IMR-90 (cell line): Measurements from ENCODE around the gene ATRNL1. TPM values are rescaled to one million over a fixed set of nuclear protein-coding genes. Genes with fewer than 3 reads are reported as not detected.

ENCODE experiments used
- ATAC-seq: fragments of 200-7000 bp; cut with Tn5 transposase; 2 replicates; pipeline ENCODE4 v1.9.1; 2020; ENCODE audit warnings: low read depth, mild to moderate bottlenecking, moderate library complexity
- BruUV-seq: library from RNA; stranded (reverse); fragments of 400-500 nt; replicated peaks from 2 replicates; lab custom pipeline; 2021; lab: Mats Ljungman, UMichigan
- CTCF ChIA-PET: fragments of 300-600 bp; formaldehyde crosslinking; extraction: SDS; loops from one replicate; lab custom pipeline; 2021; ENCODE audit warnings: antibody characterized with exemption; lab: Yijun Ruan, JAX
- POLR2A ChIA-PET: fragments of 300-600 bp; sonication (Branson Sonifier 250); formaldehyde crosslinking; loops from one replicate; lab custom pipeline; 2022; ENCODE audit warnings: antibody characterized with exemption; ENCODE audit not compliant: unreplicated experiment; lab: Charles Lee
- DNase-seq: peaks from one replicate; pipeline ENCODE4 v3.0.0; 2013
- H2AFZ ChIP-seq: replicated peaks from 2 replicates; pipeline ENCODE3; 2013; ENCODE audit warnings: low read length, mild to moderate bottlenecking; ENCODE audit not compliant: poor library complexity
- H2AK5ac ChIP-seq: 2 replicates; pipeline ENCODE4 v1.6.1; 2013; ENCODE audit warnings: low read depth, low read length, inconsistent platforms
- H2AK9ac ChIP-seq: replicated peaks from 2 replicates; pipeline ENCODE3; 2013; ENCODE audit warnings: mild to moderate bottlenecking, low read depth, low read length, moderate library complexity; ENCODE audit not compliant: poor library complexity
- H2BK120ac ChIP-seq: 2 replicates; pipeline ENCODE4 v1.6.1; 2013; ENCODE audit warnings: low read depth, low read length, inconsistent platforms
- H2BK15ac ChIP-seq: 3 replicates; pipeline ENCODE4 v1.6.1; 2013; ENCODE audit warnings: low read depth, low read length, inconsistent platforms
- H2BK20ac ChIP-seq: 2 replicates; pipeline ENCODE4 v1.6.1; 2013; ENCODE audit warnings: low read depth, mild to moderate bottlenecking, inconsistent platforms, low read length, moderate library complexity
- H2BK5ac ChIP-seq: 2 replicates; pipeline ENCODE4 v1.6.1; 2013; ENCODE audit warnings: mild to moderate bottlenecking, low read depth, low read length, inconsistent platforms; ENCODE audit not compliant: poor library complexity, severe bottlenecking
- H3K14ac ChIP-seq: replicated peaks from 2 replicates; pipeline ENCODE4 v1.6.1; 2013; ENCODE audit warnings: low read depth, low read length, inconsistent platforms
- H3K18ac ChIP-seq: 2 replicates; pipeline ENCODE4 v1.6.1; 2013; ENCODE audit warnings: low read depth, low read length, control low read depth
- H3K23ac ChIP-seq: 2 replicates; pipeline ENCODE4 v1.6.1; 2013; ENCODE audit warnings: low read depth, low read length, inconsistent platforms
- H3K27ac ChIP-seq: 2 replicates; pipeline ENCODE4 v1.5.1; 2013; ENCODE audit warnings: mild to moderate bottlenecking, control low read depth, low read length; ENCODE audit not compliant: insufficient read depth
- H3K27me3 ChIP-seq: 2 replicates; pipeline ENCODE4 v1.6.1; 2013; ENCODE audit warnings: low read length; ENCODE audit not compliant: control insufficient read depth, insufficient read depth
- H3K36me3 ChIP-seq: 2 replicates; pipeline ENCODE4 v1.6.1; 2013; ENCODE audit warnings: low read length, mixed read lengths; ENCODE audit not compliant: control insufficient read depth, insufficient read depth
- H3K4ac ChIP-seq: 2 replicates; pipeline ENCODE4 v1.6.1; 2013; ENCODE audit warnings: low read depth, low read length, inconsistent platforms
- H3K4me1 ChIP-seq: 2 replicates; pipeline ENCODE4 v1.6.1; 2013; ENCODE audit warnings: low read length, mixed read lengths; ENCODE audit not compliant: control insufficient read depth, insufficient read depth
- H3K4me2 ChIP-seq: 2 replicates; pipeline ENCODE4 v1.6.1; 2013; ENCODE audit warnings: low read depth, mild to moderate bottlenecking, control low read depth, low read length, moderate library complexity
- H3K4me3 ChIP-seq: 2 replicates; pipeline ENCODE4 v1.5.1; 2013; ENCODE audit warnings: low read depth, mild to moderate bottlenecking, control low read depth, low read length, moderate library complexity; ENCODE audit not compliant: insufficient read depth
- H3K56ac ChIP-seq: 2 replicates; pipeline ENCODE4 v1.6.1; 2013; ENCODE audit warnings: low read length, inconsistent platforms; ENCODE audit not compliant: insufficient read depth; ENCODE audit errors: extremely low read depth
- H3K79me1 ChIP-seq, 2 experiments: 2 replicates each; pipeline ENCODE4 v1.6.1; 2013; ENCODE audit warnings: low read length in 2 of 2, inconsistent platforms in 1 of 2, low read depth in 1 of 2
- H3K9ac ChIP-seq: 2 replicates; pipeline ENCODE4 v1.6.1; 2013; ENCODE audit warnings: low read depth, low read length, control low read depth
- H3K9me1 ChIP-seq: 2 replicates; pipeline ENCODE4 v1.6.1; 2013; ENCODE audit warnings: low read length, inconsistent platforms; ENCODE audit not compliant: insufficient read depth
- H3K9me3 ChIP-seq: 2 replicates; pipeline ENCODE4 v1.6.1; 2013; ENCODE audit warnings: low read length; ENCODE audit not compliant: control insufficient read depth, insufficient read depth
- H4K20me1 ChIP-seq: 2 replicates; pipeline ENCODE4 v1.6.1; 2013; ENCODE audit warnings: low read length, inconsistent platforms; ENCODE audit not compliant: insufficient read depth
- H4K5ac ChIP-seq: 2 replicates; pipeline ENCODE4 v1.6.1; 2013; ENCODE audit warnings: mild to moderate bottlenecking, low read depth, low read length, control low read depth
- H4K8ac ChIP-seq, 2 experiments: 2 replicates each; pipeline ENCODE4 v1.6.1; 2013; ENCODE audit warnings: low read depth in 2 of 2, low read length in 2 of 2, control low read depth in 1 of 2, inconsistent platforms in 1 of 2
- H4K91ac ChIP-seq: 2 replicates; pipeline ENCODE4 v1.6.1; 2013; ENCODE audit warnings: low read depth, low read length, inconsistent platforms; ENCODE audit not compliant: insufficient read depth
- BHLHE40 ChIP-seq: fragments of 150-350 bp; IDR thresholded peaks from 2 replicates; pipeline ENCODE4 v1.6.1; 2016; ENCODE audit warnings: mild to moderate bottlenecking, low read depth, low read length
- CEBPB ChIP-seq: IDR thresholded peaks from 2 replicates; pipeline ENCODE4 v1.6.1; 2012; ENCODE audit warnings: low read depth, low read length, improper control_type of control experiment
- CHD1 ChIP-seq: IDR thresholded peaks from 2 replicates; pipeline ENCODE4 v1.6.1; 2012; ENCODE audit warnings: low read depth, low read length, improper control_type of control experiment
- MAFK ChIP-seq: IDR thresholded peaks from 2 replicates; pipeline ENCODE4 v1.6.1; 2012; ENCODE audit warnings: low read depth, low read length, improper control_type of control experiment
- MAZ ChIP-seq: IDR thresholded peaks from 2 replicates; pipeline ENCODE4 v1.6.1; 2012; ENCODE audit warnings: low read depth, mild to moderate bottlenecking, low read length, improper control_type of control experiment, moderate library complexity, borderline replicate concordance
- NFE2L2 ChIP-seq: fragments of 150-350 bp; IDR thresholded peaks from 2 replicates; pipeline ENCODE4 v1.6.1; 2016; ENCODE audit warnings: low read depth, mild to moderate bottlenecking, low read length
- POLR2A ChIP-seq: IDR thresholded peaks from 2 replicates; pipeline ENCODE4 v1.6.1; 2012; ENCODE audit warnings: mild to moderate bottlenecking, low read depth, low read length
- RAD21 ChIP-seq: IDR thresholded peaks from 2 replicates; pipeline ENCODE4 v1.6.1; 2012; ENCODE audit warnings: low read length, improper control_type of control experiment
- RCOR1 ChIP-seq: IDR thresholded peaks from 2 replicates; pipeline ENCODE4 v1.6.1; 2012; ENCODE audit warnings: mild to moderate bottlenecking, low read length, improper control_type of control experiment; ENCODE audit not compliant: insufficient replicate concordance
- RFX5 ChIP-seq: IDR thresholded peaks from 2 replicates; pipeline ENCODE4 v1.8.0; 2012; ENCODE audit warnings: low read depth, mild to moderate bottlenecking, low read length, moderate library complexity
- WGBS, 2 experiments: methylation state at CpG; one replicate each; pipeline versions ENCODE4 v1.1.5 to v1.1.7; 2013; ENCODE audit warnings: missing lambda C conversion rate in 2 of 2; ENCODE audit not compliant: insufficient read length in 1 of 2; ENCODE audit errors: extremely low coverage in 2 of 2; 5-methylcytosine and 5-hydroxymethylcytosine counted together
- dilution Hi-C: fragments of 300-500 bp; cut with HindIII; formaldehyde crosslinking; loops from one replicate; pipeline ENCODE4 v1.14.3; 2018; ENCODE audit warnings: low sequenced_read_pairs; ENCODE audit not compliant: unreplicated experiment
- in situ Hi-C: fragments of 300-500 bp; cut with MboI; formaldehyde crosslinking; loops from 3 replicates; pipeline ENCODE4 v1.14.3; 2019; ENCODE audit warnings: low sequenced_read_pairs, inconsistent platforms, mixed read lengths
- intact Hi-C: fragments of 100-400 bp; cut with micrococcal nuclease; formaldehyde crosslinking; loops from 2 replicates; pipeline ENCODE4 v1.10.0; 2022
- polyA plus RNA-seq, 3 experiments: library from polyadenylated mRNA; depleted of rRNA; stranded (reverse); fragments of >200 nt; gene quantifications; 2 replicates each; pipeline ENCODE4 v1.2.3, GENCODE V29; 2012; ENCODE audit warnings: low replicate concordance in 1 of 3
- total RNA-seq: library from RNA; depleted of rRNA; stranded (reverse); fragments of >200 nt; gene quantifications from 2 replicates; pipeline ENCODE4 v1.2.3, GENCODE V29; 2012
- TF ChIP-seq, protein P1 (sequence below): fragments of 150-350 bp; IDR thresholded peaks from 2 replicates; pipeline ENCODE4 v1.6.1; 2016; ENCODE audit warnings: low read depth, mild to moderate bottlenecking, low read length, moderate library complexity, borderline replicate concordance
- TF ChIP-seq, protein P2 (sequence below): conservative IDR thresholded peaks from 2 replicates; pipeline ENCODE4 v1.5.1; 2012; ENCODE audit warnings: mild to moderate bottlenecking, low read depth, low read length, improper control_type of control experiment
- TF ChIP-seq, protein P3 (sequence below): fragments of 150-350 bp; IDR thresholded peaks from 2 replicates; pipeline ENCODE4 v1.6.1; 2017; ENCODE audit warnings: mild to moderate bottlenecking, antibody characterized with exemption, low read length, low read depth

ATRNL1 gene
- total and polyA plus RNA-seq, 2 of the 4 experiments (the other 2 are of a cell fraction) = 0.18 to 0.19 TPM

DNA sequence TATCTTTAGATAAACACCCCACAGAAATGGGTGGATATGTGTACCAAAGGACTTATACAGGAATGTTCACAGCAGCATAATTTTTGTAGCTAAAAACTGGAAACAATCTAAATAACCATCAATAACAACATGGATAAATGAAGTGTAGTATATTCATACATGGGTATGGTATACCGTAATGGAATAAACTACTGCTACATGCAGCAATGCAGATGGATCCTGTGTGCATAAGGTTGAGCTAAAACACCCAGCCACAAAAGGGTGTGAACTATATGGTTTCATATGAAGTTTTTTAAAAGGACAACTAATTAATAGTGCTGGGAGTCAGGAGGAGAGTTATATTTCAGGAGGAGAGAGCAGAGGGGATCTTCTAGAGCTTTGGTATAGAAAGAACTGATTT, 790.2 kb downstream of the ATRNL1 start:
- Histone ChIP-seq H2BK5ac (no peak overlapping the region), H2AFZ (no peak overlapping the region), H4K5ac (no peak overlapping the region), H3K4ac (no peak overlapping the region), H3K9ac (no peak overlapping the region), H4K8ac (no peak overlapping the region), H2AK5ac (no peak overlapping the region), H3K56ac (no peak overlapping the region), H4K20me1 (no peaks in the 10 kb centered on the region), H3K9me1 (no peaks in the 10 kb centered on the region), H3K27ac (no peak overlapping the region), H3K4me2 (no peak overlapping the region), H2AK9ac (no peak overlapping the region), H2BK120ac (no peak overlapping the region), H3K14ac (no peak overlapping the region), H3K18ac (no peak overlapping the region), H3K23ac (no peak overlapping the region), H3K4me1 (no peaks in the 10 kb centered on the region), H3K79me1 (no peaks in the 10 kb centered on the region), H4K91ac (no peak overlapping the region), H3K27me3 (no peaks in the 10 kb centered on the region), H2BK20ac (no peak overlapping the region), H2BK15ac (no peak overlapping the region), H3K4me3 (no peak overlapping the region), H3K9me3 (no peaks in the 10 kb centered on the region), H3K36me3 (no peaks in the 10 kb centered on the region)
- CTCF ChIA-PET = interaction anchor here (0.6 kb wide), 1 partner anchor 981 kb away, joined by 3 read pairs; no protein-coding TSS in a partner anchor
- TF ChIP-seq, protein P1, sequence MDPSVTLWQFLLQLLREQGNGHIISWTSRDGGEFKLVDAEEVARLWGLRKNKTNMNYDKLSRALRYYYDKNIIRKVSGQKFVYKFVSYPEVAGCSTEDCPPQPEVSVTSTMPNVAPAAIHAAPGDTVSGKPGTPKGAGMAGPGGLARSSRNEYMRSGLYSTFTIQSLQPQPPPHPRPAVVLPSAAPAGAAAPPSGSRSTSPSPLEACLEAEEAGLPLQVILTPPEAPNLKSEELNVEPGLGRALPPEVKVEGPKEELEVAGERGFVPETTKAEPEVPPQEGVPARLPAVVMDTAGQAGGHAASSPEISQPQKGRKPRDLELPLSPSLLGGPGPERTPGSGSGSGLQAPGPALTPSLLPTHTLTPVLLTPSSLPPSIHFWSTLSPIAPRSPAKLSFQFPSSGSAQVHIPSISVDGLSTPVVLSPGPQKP = no peak
- TF ChIP-seq MAZ (no peak), POLR2A (no peak), RFX5 (no peak), MAFK (no peak), BHLHE40 (no peak), NFE2L2 (no peak), RAD21 (no peak), CEBPB (no peak), CHD1 (no peak), RCOR1 (no peak)
- TF ChIP-seq, protein P2, sequence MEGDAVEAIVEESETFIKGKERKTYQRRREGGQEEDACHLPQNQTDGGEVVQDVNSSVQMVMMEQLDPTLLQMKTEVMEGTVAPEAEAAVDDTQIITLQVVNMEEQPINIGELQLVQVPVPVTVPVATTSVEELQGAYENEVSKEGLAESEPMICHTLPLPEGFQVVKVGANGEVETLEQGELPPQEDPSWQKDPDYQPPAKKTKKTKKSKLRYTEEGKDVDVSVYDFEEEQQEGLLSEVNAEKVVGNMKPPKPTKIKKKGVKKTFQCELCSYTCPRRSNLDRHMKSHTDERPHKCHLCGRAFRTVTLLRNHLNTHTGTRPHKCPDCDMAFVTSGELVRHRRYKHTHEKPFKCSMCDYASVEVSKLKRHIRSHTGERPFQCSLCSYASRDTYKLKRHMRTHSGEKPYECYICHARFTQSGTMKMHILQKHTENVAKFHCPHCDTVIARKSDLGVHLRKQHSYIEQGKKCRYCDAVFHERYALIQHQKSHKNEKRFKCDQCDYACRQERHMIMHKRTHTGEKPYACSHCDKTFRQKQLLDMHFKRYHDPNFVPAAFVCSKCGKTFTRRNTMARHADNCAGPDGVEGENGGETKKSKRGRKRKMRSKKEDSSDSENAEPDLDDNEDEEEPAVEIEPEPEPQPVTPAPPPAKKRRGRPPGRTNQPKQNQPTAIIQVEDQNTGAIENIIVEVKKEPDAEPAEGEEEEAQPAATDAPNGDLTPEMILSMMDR = no peak
- TF ChIP-seq, protein P3, sequence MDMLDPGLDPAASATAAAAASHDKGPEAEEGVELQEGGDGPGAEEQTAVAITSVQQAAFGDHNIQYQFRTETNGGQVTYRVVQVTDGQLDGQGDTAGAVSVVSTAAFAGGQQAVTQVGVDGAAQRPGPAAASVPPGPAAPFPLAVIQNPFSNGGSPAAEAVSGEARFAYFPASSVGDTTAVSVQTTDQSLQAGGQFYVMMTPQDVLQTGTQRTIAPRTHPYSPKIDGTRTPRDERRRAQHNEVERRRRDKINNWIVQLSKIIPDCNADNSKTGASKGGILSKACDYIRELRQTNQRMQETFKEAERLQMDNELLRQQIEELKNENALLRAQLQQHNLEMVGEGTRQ = no peak
- no TSS peak for BruUV-seq
- WGBS, 2 experiments = no CpG with 5 or more reads among the region's 1 CpG
- ATAC-seq (no peak), DNase-seq (no peak)
- in situ Hi-C loops (no loop called here), intact Hi-C loops (no loop called here), dilution Hi-C loops (no loop called here)
- POLR2A ChIA-PET = no interaction called here
